T-cell (primary cell): ENCODE results near the gene GPER1. TPM values are rescaled to one million over a fixed set of nuclear protein-coding genes. Genes with fewer than 3 reads are reported as not detected.
"Not testable (repeated sequence)": the region's sequence is repeated elsewhere in the genome, so short reads cannot be mapped to it uniquely, and the experiment has no call there.

Experiments used
- ATAC-seq, 4 experiments: fragments of 200-7000 bp in 3 of 4; fragments of 150-1000 bp in 1 of 4; cut with Tn5 transposase; replicated peaks in 1 of 4; 1 replicate in 3 of 4; 2 replicates in 1 of 4; pipeline ENCODE4 v1.10.0; 2021; ENCODE audit warnings: moderate library complexity in 3 of 4, mild to moderate bottlenecking in 2 of 4, moderate number of reproducible peaks in 1 of 4
- CTCF ChIA-PET, 2 donors: fragments of 300-600 bp; sonication (Branson Sonifier 250); formaldehyde crosslinking; loops; one replicate each; lab custom pipeline; 2022; ENCODE audit warnings: antibody characterized with exemption in 2 of 2; lab: Charles Lee
- POLR2A ChIA-PET, 2 donors: fragments of 300-600 bp; sonication (Branson Sonifier 250); formaldehyde crosslinking; loops; one replicate each; lab custom pipeline; 2022; ENCODE audit warnings: antibody characterized with exemption in 2 of 2; lab: Charles Lee
- DNase-seq, 35 experiments: peaks; one replicate each; pipeline versions ENCODE4 v3.0.0 to v3.0.0-alpha.2; 2013 to 2023
- H3K27ac ChIP-seq: one replicate; pipeline ENCODE4 v1.5.1; 2013; ENCODE audit warnings: low read length
- H3K27me3 ChIP-seq, 2 experiments: replicated peaks in 1 of 2; 1 replicate in 1 of 2; 2 replicates in 1 of 2; pipeline versions ENCODE4 v1.6.1 to v1.7.0; 2013; ENCODE audit warnings: low read length in 1 of 2, mixed read lengths in 1 of 2; ENCODE audit not compliant: control insufficient read depth in 2 of 2, insufficient read depth in 2 of 2; ENCODE audit errors: extremely low read depth in 1 of 2
- H3K36me3 ChIP-seq, 2 donors: 1 replicate in 1 of 2; 2 replicates in 1 of 2; pipeline versions ENCODE4 v1.6.1 to v1.7.0; 2013; ENCODE audit warnings: low read length in 1 of 2; ENCODE audit not compliant: control insufficient read depth in 2 of 2, insufficient read depth in 1 of 2; ENCODE audit errors: extremely low read depth in 1 of 2
- H3K4me1 ChIP-seq, 2 experiments: 1 replicate in 1 of 2; 2 replicates in 1 of 2; pipeline versions ENCODE4 v1.6.1 to v1.7.0; 2013; ENCODE audit warnings: low read length in 2 of 2, mixed read lengths in 1 of 2; ENCODE audit not compliant: insufficient read depth in 2 of 2, control insufficient read depth in 1 of 2; ENCODE audit errors: extremely low read depth in 1 of 2
- H3K4me3 ChIP-seq, 2 donors: 1 replicate in 1 of 2; 2 replicates in 1 of 2; pipeline versions ENCODE4 v1.5.1 to v1.7.0; 2013; ENCODE audit warnings: mild to moderate bottlenecking in 2 of 2, low read length in 1 of 2, moderate library complexity in 1 of 2; ENCODE audit not compliant: control insufficient read depth in 1 of 2; ENCODE audit errors: extremely low read depth in 1 of 2
- H3K9me3 ChIP-seq: 2 replicates; pipeline ENCODE4 v1.7.0; 2013
- H3K27ac Mint-ChIP-seq, 2 donors: one replicate each; pipeline ENCODE4 v1.8.0; 2020 to 2021; ENCODE audit warnings: mild to moderate bottlenecking in 2 of 2, mixed read lengths in 2 of 2
- H3K27me3 Mint-ChIP-seq, 2 donors: one replicate each; pipeline ENCODE4 v1.8.0; 2021 to 2022; ENCODE audit warnings: mixed read lengths in 2 of 2
- H3K36me3 Mint-ChIP-seq: one replicate; pipeline ENCODE4 v1.8.0; 2021; ENCODE audit warnings: mixed read lengths
- H3K4me1 Mint-ChIP-seq, 3 donors: one replicate each; pipeline ENCODE4 v1.8.0; 2020 to 2022; ENCODE audit warnings: mixed read lengths in 3 of 3, mild to moderate bottlenecking in 1 of 3
- H3K4me3 Mint-ChIP-seq, 3 donors: one replicate each; pipeline ENCODE4 v1.8.0; 2020 to 2022; ENCODE audit warnings: mild to moderate bottlenecking in 3 of 3, mixed read lengths in 3 of 3, moderate library complexity in 3 of 3
- H3K9me3 Mint-ChIP-seq, 3 donors: one replicate each; pipeline ENCODE4 v1.8.0; 2020 to 2022; ENCODE audit warnings: mixed read lengths in 3 of 3
- WGBS: methylation state at CpG from one replicate; pipeline ENCODE4 v1.1.5; 2013; ENCODE audit warnings: missing lambda C conversion rate; ENCODE audit not compliant: insufficient coverage; 5-methylcytosine and 5-hydroxymethylcytosine counted together
- total RNA-seq, 35 experiments: library from RNA in 6 of 35; stranded (reverse) in 6 of 35; fragments of 120-200 nt in 1 of 35; gene quantifications; one replicate each; pipeline versions ENCODE4 v1.2.1 to v1.2.4 and lab custom pipeline; 2013 to 2026

GPER1 gene
- total RNA-seq, 5 donors from 2014 or later (not counting 1 experiment from before 2014, with no cell fraction given), result 0.23 to 0.41 (median 0.26) TPM; not detected in 2

DNA sequence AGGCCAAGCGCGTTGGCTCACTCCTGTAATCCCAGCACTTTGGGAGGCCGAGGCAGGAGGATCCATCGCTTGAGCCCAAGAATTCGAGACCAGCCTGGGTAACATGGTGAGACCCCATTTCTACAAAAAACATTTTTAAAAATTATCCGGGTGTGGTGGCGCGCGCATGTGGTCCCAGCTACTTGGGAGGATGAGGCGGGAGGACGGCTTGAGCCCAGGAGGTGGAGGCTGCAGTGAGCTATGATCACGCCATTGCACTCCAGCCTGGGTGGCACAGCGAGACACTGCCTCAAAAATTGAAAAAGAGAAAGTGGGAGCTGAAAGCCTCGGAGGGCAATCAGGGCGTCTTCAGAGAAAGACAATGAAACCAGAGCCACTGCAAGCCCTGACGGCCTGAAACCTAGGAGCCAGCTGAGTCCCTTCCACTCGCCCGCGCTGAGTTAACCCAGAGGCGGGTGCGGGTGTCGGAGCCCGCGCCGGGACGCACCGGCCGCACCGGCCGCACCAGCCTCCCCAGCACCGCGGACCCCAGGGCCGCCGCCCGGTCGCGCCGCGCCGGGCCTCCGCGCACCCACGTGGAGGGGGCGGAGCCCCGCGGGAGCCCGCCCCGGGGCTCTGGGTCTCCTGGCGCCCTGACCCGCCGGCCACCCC, 49.7 kb downstream of the GPER1 start:
- peaks cover 8% of the 10 kb centered on the region for H3K36me3 Mint-ChIP-seq
- DNase-seq (no peak), ATAC-seq (peak; percentile 70 to 78 (median 74))
- H3K4me1 ChIP-seq, result peaks cover 5 to 20% of the 10 kb centered on the region in 2 experiments
- H3K27me3 ChIP-seq, result no peaks in the 10 kb centered on the region
- H3K4me1 Mint-ChIP-seq, result peaks cover 13 to 16% (median 16%) of the 10 kb centered on the region in 3 donors
- H3K4me3 ChIP-seq, result peak overlapping the region; percentile 73 to 86
- POLR2A ChIA-PET, result no interaction called here
- 7% methylated on average over 47 of the region's 51 CpGs for WGBS
- CTCF ChIA-PET, result interaction anchor here (0.9 to 1.7 kb wide), 4 partner anchors 15 to 51 kb away, joined by 3 to 5 read pairs (median 4); partner anchors contain the start of gene ZFAND2A (in 1 of the 2)
- no peaks in the 10 kb centered on the region for H3K9me3 ChIP-seq
- no peaks in the 10 kb centered on the region for H3K36me3 ChIP-seq
- H3K9me3 Mint-ChIP-seq, result no peaks in the 10 kb centered on the region
- peak overlapping the region; percentile 12 for H3K27ac ChIP-seq
- H3K27me3 Mint-ChIP-seq, result no peaks in the 10 kb centered on the region
- peak overlapping the region; percentile 82 to 92 (median 87) for H3K4me3 Mint-ChIP-seq
- H3K27ac Mint-ChIP-seq, result peak overlapping the region; percentile 3 to 40

DNA sequence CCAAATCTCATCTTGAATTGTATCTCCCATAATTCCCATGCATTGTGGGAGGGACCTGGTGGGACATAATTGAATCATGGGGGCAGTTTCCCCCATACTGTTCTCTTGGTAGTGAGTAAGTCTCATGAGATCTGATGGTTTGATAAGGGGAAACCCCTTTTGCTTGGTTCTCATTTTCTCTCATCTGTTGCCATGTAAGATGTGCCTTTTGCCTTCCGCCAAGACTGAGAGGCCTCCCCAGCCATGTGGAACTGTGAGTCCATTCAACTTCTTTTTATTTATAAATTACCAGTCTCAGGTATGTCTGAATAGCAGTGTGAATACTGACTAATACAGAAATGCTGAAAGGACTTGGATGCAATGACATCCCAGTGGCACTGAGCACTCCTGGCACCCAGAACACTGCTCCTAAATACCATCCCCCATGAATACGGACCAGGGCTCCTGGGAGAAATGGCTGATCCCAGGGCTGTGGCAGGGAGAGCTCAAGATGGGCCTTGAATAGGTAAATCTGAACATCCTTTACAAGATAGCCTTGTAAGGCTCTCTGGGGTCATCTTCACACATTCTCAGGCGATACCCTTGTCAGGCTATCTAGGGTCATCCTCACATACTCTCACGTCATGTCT, 52.7 kb downstream of the GPER1 start:
- Mint-ChIP-seq H3K36me3 (no peaks in the 10 kb centered on the region), H3K9me3 (no peaks in the 10 kb centered on the region), H3K27me3 (no peaks in the 10 kb centered on the region), H3K4me3 (peak overlapping the region in 1 of 3 donors; percentile 3), H3K27ac (no peak overlapping the region), H3K4me1 (peaks cover 13 to 16% (median 16%) of the 10 kb centered on the region in 3 donors)
- H3K27me3 ChIP-seq, result peaks cover 0 to 6% of the 10 kb centered on the region in 2 experiments
- H3K4me3 ChIP-seq, result no peak overlapping the region
- H3K9me3 ChIP-seq, result no peaks in the 10 kb centered on the region
- ATAC-seq, result no peak
- CTCF ChIA-PET, result no interaction called here
- H3K27ac ChIP-seq, result no peak overlapping the region
- WGBS, result 87% methylated on average over 3 of the region's 4 CpGs
- no peaks in the 10 kb centered on the region for H3K36me3 ChIP-seq
- POLR2A ChIA-PET, result no interaction called here
- H3K4me1 ChIP-seq, result peaks cover 5 to 20% of the 10 kb centered on the region in 2 experiments
- no peak for DNase-seq

DNA sequence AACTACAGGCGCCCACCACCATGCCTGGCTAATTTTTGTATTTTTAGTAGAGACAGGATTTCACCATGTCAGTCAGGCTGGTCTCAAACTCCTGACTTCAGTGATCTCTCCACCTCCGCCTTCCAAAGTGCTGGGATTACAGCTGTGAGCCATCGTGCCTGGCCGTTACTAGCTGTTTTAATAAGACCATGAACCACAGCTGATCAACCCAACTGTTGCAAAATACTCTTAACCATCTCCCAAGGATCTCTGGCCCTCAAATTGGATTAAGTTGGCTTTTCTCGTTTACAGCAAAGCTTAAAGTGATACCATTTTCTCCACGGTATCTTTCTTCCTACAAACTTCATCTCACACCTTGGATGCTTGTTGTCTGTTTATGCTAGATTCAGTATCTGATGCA, 53.7 kb downstream of the GPER1 start:
- H3K9me3 ChIP-seq, result no peaks in the 10 kb centered on the region
- ATAC-seq (no peak), DNase-seq (no peak)
- H3K36me3 ChIP-seq, result no peaks in the 10 kb centered on the region
- H3K4me1 Mint-ChIP-seq, result peaks cover 10 to 15% (median 15%) of the 10 kb centered on the region in 3 donors
- peaks cover 0 to 6% of the 10 kb centered on the region in 2 experiments for H3K27me3 ChIP-seq
- no peaks in the 10 kb centered on the region for H3K9me3 Mint-ChIP-seq
- no peak overlapping the region for H3K4me3 ChIP-seq
- H3K27me3 Mint-ChIP-seq, result no peaks in the 10 kb centered on the region
- POLR2A ChIA-PET, result no interaction called here
- no peak overlapping the region for H3K27ac ChIP-seq
- H3K27ac Mint-ChIP-seq, result no peak overlapping the region
- no peaks in the 10 kb centered on the region for H3K36me3 Mint-ChIP-seq
- H3K4me3 Mint-ChIP-seq, result no peak overlapping the region
- WGBS, result 84% methylated on average over 4 of the region's 6 CpGs
- CTCF ChIA-PET, result no interaction called here
- H3K4me1 ChIP-seq, result peaks cover 5 to 19% of the 10 kb centered on the region in 2 experiments

DNA sequence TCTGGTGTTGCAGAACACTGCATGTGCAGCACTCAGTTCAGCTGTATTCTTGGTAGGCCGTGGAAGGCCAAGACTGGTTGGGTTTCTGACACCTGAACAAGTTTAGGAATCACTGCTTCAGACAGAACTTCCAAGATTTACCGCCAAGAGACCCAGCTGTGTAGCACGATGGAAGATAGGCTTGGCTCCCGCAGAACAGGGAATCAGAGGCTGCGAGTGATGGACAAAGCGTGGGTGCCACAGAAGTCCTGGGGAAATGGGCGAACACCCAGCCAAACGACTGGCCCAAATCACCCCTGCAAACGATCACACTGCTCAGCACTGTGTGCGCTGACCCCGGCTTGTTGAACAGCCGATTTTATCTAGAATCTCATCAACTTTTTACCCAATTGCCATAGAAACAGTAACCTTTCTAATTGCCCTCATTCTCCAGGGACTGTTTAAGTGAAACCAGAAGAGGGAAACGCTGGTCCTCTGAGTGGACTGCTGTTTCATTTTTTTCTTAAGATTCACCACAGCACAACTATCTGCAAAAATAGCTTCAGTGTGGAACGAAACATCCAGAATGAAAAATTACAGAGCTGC, 54.2 kb downstream of the GPER1 start:
- Mint-ChIP-seq H3K27ac (no peak overlapping the region), H3K27me3 (no peaks in the 10 kb centered on the region)
- POLR2A ChIA-PET, result interaction anchor here in 1 of 2 donors (0.7 kb wide), 1 partner anchor 13 kb away, joined by 5 read pairs; no protein-coding TSS in a partner anchor

DNA sequence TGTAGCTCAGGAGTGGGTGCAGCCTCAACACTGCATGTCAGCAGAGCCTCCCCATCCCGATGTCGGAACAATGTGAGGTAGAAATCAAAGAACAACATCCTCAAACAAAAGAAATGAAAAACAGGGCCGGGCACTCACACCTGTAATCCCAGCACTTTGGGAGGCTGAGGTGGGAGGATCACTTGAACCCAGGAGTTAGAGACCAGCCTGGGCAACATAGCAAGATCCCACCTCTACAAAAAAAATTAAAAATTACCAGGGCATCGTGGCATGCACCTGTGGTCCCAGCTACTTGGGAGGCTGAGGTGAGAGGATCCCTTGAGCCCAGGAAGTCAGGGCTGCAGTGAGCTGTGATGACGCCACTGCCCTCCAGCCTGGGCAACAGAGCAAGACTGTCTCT, 55.1 kb downstream of the GPER1 start:
- WGBS, result 80% methylated on average over 1 of the region's 5 CpGs
- H3K27ac ChIP-seq, ATAC-seq, H3K9me3 ChIP-seq, H3K27ac Mint-ChIP-seq, H3K4me3 Mint-ChIP-seq, DNase-seq, H3K36me3 Mint-ChIP-seq, H3K9me3 Mint-ChIP-seq, H3K27me3 Mint-ChIP-seq, CTCF ChIA-PET, H3K4me3 ChIP-seq, H3K4me1 Mint-ChIP-seq, H3K36me3 ChIP-seq, POLR2A ChIA-PET, H3K27me3 ChIP-seq, H3K4me1 ChIP-seq: not testable (repeated sequence)

More for the DNA sequence above, 54.2 kb downstream of the GPER1 start:
- H3K4me1 ChIP-seq, result peaks cover 3 to 14% of the 10 kb centered on the region in 2 experiments
- ATAC-seq (no peak), DNase-seq (no peak)
- H3K4me1 Mint-ChIP-seq, result peaks cover 5 to 10% (median 10%) of the 10 kb centered on the region in 3 donors
- H3K9me3 Mint-ChIP-seq, result no peaks in the 10 kb centered on the region
- no peaks in the 10 kb centered on the region for H3K9me3 ChIP-seq
- 91% methylated on average over 13 of the region's 14 CpGs for WGBS
- CTCF ChIA-PET, result interaction anchor here in 1 of 2 donors (0.5 kb wide), 1 partner anchor 158 kb away, joined by 4 read pairs; no protein-coding TSS in a partner anchor
- H3K4me3 ChIP-seq, result no peak overlapping the region
- H3K27ac ChIP-seq, result no peak overlapping the region
- no peaks in the 10 kb centered on the region for H3K36me3 Mint-ChIP-seq
- no peaks in the 10 kb centered on the region for H3K36me3 ChIP-seq
- H3K27me3 ChIP-seq, result peaks cover 0 to 6% of the 10 kb centered on the region in 2 experiments
- H3K4me3 Mint-ChIP-seq, result no peak overlapping the region
